Liver (tissue), 9 donors: ENCODE results near the gene PI4K2A. TPM values are rescaled to one million over a fixed set of nuclear protein-coding genes. Genes with fewer than 3 reads are reported as not detected.

Experiments
- DNase-seq: peaks from one replicate; pipeline ENCODE4 v3.0.0-alpha.2; 2017; ENCODE audit warnings: low spot score
- H3K27ac ChIP-seq, 2 donors: one replicate each; pipeline ENCODE4 v1.7.0; 2013; ENCODE audit warnings: inconsistent platforms in 2 of 2, low read length in 2 of 2, control low read depth in 1 of 2, low read depth in 1 of 2, mild to moderate bottlenecking in 1 of 2
- H3K27me3 ChIP-seq, 4 donors: one replicate each; pipeline versions ENCODE4 v1.6.1 to v1.7.0; 2013; ENCODE audit warnings: low read length in 3 of 4, inconsistent platforms in 1 of 4, mild to moderate bottlenecking in 1 of 4, moderate library complexity in 1 of 4; ENCODE audit not compliant: control insufficient read depth in 4 of 4, insufficient read depth in 4 of 4
- H3K36me3 ChIP-seq, 4 donors: one replicate each; pipeline versions ENCODE4 v1.6.1 to v1.7.0; 2013; ENCODE audit warnings: low read length in 3 of 4, mild to moderate bottlenecking in 3 of 4, low read depth in 1 of 4, moderate library complexity in 1 of 4; ENCODE audit not compliant: control insufficient read depth in 4 of 4, insufficient read depth in 3 of 4
- H3K4me1 ChIP-seq, 4 donors: one replicate each; pipeline versions ENCODE4 v1.6.1 to v1.7.0; 2013; ENCODE audit warnings: low read length in 3 of 4, mild to moderate bottlenecking in 3 of 4, moderate library complexity in 1 of 4; ENCODE audit not compliant: control insufficient read depth in 4 of 4, insufficient read depth in 4 of 4
- H3K4me3 ChIP-seq, 3 donors: one replicate each; pipeline versions ENCODE4 v1.6.1 to v1.7.0; 2013; ENCODE audit warnings: low read length in 3 of 3, control low read depth in 1 of 3, low read depth in 1 of 3, mild to moderate bottlenecking in 1 of 3
- H3K9ac ChIP-seq, 2 donors: one replicate each; pipeline ENCODE4 v1.7.0; 2013; ENCODE audit warnings: low read length in 2 of 2, mild to moderate bottlenecking in 2 of 2, moderate library complexity in 2 of 2, control low read depth in 1 of 2, low read depth in 1 of 2
- H3K9me3 ChIP-seq, 4 donors: one replicate each; pipeline versions ENCODE4 v1.6.1 to v1.7.0; 2013; ENCODE audit warnings: low read length in 3 of 4; ENCODE audit not compliant: control insufficient read depth in 4 of 4
- CTCF ChIP-seq: fragments of 150-350 bp; IDR thresholded peaks from 2 replicates; pipeline ENCODE4 v1.5.1; 2017; ENCODE audit warnings: improper control_type of control experiment, low read depth, low read length; ENCODE audit not compliant: missing input control
- FOXA1 ChIP-seq: IDR thresholded peaks from 2 replicates; pipeline ENCODE4 v1.6.1; 2016; ENCODE audit warnings: antibody characterized with exemption
- FOXA2 ChIP-seq: IDR thresholded peaks from 2 replicates; pipeline ENCODE4 v1.6.1; 2016; ENCODE audit warnings: antibody characterized with exemption
- HNF4A ChIP-seq, 2 donors: conservative IDR thresholded peaks; 2 replicates each; pipeline ENCODE4 v1.6.1; 2016; ENCODE audit warnings: antibody characterized with exemption in 2 of 2, mild to moderate bottlenecking in 2 of 2
- HNF4G ChIP-seq: IDR thresholded peaks from 2 replicates; pipeline ENCODE4 v1.6.1; 2016; ENCODE audit warnings: antibody characterized with exemption
- MAX ChIP-seq: IDR thresholded peaks from 2 replicates; pipeline ENCODE4 v1.6.1; 2016; ENCODE audit warnings: antibody characterized with exemption
- NR2F2 ChIP-seq: IDR thresholded peaks from 2 replicates; pipeline ENCODE4 v1.6.1; 2016; ENCODE audit warnings: antibody characterized with exemption
- RAD21 ChIP-seq, 2 donors: IDR thresholded peaks; 2 replicates each; pipeline ENCODE4 v1.6.1; 2016; ENCODE audit warnings: antibody characterized with exemption in 2 of 2, mild to moderate bottlenecking in 2 of 2
- RXRA ChIP-seq, 2 donors: IDR thresholded peaks; 2 replicates each; pipeline ENCODE4 v1.6.1; 2017 to 2018; ENCODE audit warnings: antibody characterized with exemption in 2 of 2, mild to moderate bottlenecking in 1 of 2
- YY1 ChIP-seq: IDR thresholded peaks from 2 replicates; pipeline ENCODE4 v1.6.1; 2016; ENCODE audit warnings: antibody characterized with exemption, mild to moderate bottlenecking
- WGBS: extraction: QIAGEN DNeasy Blood & Tissue Kit; methylation state at CpG from one replicate; pipeline ENCODE4 v1.1.7; 2013; 5-methylcytosine and 5-hydroxymethylcytosine counted together
- polyA plus RNA-seq, 2 donors: library from polyadenylated mRNA; stranded (reverse) in 1 of 2; unstranded in 1 of 2; fragments of 200-250 nt in 1 of 2; fragments of >200 nt in 1 of 2; fragmentation: Nextera tagmentation in 1 of 2; extraction: Ambion mirVana in 1 of 2; gene quantifications; one replicate each; pipeline versions ENCODE4 v1.2.1 to v1.2.3, GENCODE V29; 2013 to 2015
- total RNA-seq, 2 donors: library from RNA; depleted of rRNA; stranded (reverse); fragments of >200 nt; gene quantifications; one replicate each; pipeline ENCODE4 v1.2.3, GENCODE V29; 2014
- TF ChIP-seq, protein P1 (sequence below): IDR thresholded peaks from 2 replicates; pipeline ENCODE4 v1.6.1; 2016; ENCODE audit warnings: antibody characterized with exemption
- donor health status: healthy.
- donor health status: healthy.
- donor health status: healthy.
- donor health status: healthy.
- donor health status: healthy.

Gene PI4K2A
- total and polyA plus RNA-seq, 4 donors: 4.4 to 17.6 (median 11.2) TPM

DNA sequence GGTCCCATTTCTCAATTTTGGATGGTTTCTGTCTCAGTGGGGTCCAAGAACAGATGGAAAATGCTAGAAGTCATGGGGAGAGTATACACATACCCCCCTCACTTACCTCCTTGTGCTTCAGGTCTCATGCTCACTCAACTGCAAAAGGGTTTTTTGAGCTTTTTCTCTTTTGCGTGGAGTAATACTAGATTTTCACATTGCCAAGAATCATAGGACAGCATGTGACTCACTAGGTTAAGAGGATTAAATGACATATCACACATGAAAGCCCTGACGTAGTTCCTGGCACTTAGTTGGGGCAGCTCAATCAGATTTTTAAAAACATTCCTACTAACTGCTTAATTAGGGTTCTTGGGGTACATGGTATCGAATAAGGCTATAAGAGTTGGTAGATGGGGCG is 4.5 kb downstream of the PI4K2A start (continued):
- TF ChIP-seq CTCF: no peak
- no peak for TF ChIP-seq NR2F2
- TF ChIP-seq HNF4A (conservative IDR thresholded peaks at IDR 0.05): no peak
- TF ChIP-seq, protein P1, sequence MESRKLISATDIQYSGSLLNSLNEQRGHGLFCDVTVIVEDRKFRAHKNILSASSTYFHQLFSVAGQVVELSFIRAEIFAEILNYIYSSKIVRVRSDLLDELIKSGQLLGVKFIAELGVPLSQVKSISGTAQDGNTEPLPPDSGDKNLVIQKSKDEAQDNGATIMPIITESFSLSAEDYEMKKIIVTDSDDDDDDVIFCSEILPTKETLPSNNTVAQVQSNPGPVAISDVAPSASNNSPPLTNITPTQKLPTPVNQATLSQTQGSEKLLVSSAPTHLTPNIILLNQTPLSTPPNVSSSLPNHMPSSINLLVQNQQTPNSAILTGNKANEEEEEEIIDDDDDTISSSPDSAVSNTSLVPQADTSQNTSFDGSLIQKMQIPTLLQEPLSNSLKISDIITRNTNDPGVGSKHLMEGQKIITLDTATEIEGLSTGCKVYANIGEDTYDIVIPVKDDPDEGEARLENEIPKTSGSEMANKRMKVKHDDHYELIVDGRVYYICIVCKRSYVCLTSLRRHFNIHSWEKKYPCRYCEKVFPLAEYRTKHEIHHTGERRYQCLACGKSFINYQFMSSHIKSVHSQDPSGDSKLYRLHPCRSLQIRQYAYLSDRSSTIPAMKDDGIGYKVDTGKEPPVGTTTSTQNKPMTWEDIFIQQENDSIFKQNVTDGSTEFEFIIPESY: no peak
- TF ChIP-seq YY1: no peak
- no peak for TF ChIP-seq MAX
- TF ChIP-seq HNF4G: no peak
- TF ChIP-seq FOXA1: no peak
- TF ChIP-seq FOXA2: no peak

GRCh38 chr10:97647556-97647955 is 7.1 kb downstream of the PI4K2A start:
- H3K27ac ChIP-seq: no peak overlapping the region
- H3K4me3 ChIP-seq: no peak overlapping the region
- H3K4me1 ChIP-seq: peaks cover 0 to 2% (median 0%) of the 10 kb centered on the region in 4 donors
- 93% methylated on average over 1 of the region's 1 CpG for WGBS
- no peak overlapping the region for H3K9ac ChIP-seq
- TF ChIP-seq CTCF: no peak
- TF ChIP-seq, protein P1: no peak
- TF ChIP-seq YY1: no peak
- no peak for TF ChIP-seq HNF4G
- no peak for TF ChIP-seq MAX
- no peak for TF ChIP-seq FOXA2
- no peak for TF ChIP-seq NR2F2
- TF ChIP-seq RXRA (IDR thresholded peaks at IDR 0.05): no peak
- TF ChIP-seq RAD21 (IDR thresholded peaks at IDR 0.05): no peak
- no peaks in the 10 kb centered on the region for H3K27me3 ChIP-seq
- no peak for DNase-seq
- no peaks in the 10 kb centered on the region for H3K9me3 ChIP-seq
- peaks cover 0 to 12% (median 6%) of the 10 kb centered on the region in 4 donors for H3K36me3 ChIP-seq
